ENCODE data around the gene RIN1. TPM values are rescaled to one million over a fixed set of nuclear protein-coding genes. Genes with fewer than 3 reads are reported as not detected.

Gene RIN1
- total and polyA plus RNA-seq, 2 experiments from 2014 or later: 1.9 to 9.4 TPM

- Histone ChIP-seq H3K4me1 (ENCODE audit: low read depth) (peaks cover 4% of the 10 kb centered on the region), H3K4me3 (no peak overlapping the region), H3K27ac (peak overlapping the region; percentile 14), H3K27me3 (no peaks in the 10 kb centered on the region), H3K9me3 (ENCODE audit: low read depth) (no peaks in the 10 kb centered on the region), H3K36me3 (peaks cover 12% of the 10 kb centered on the region)
- TF ChIP-seq CTCF (IDR thresholded peaks at IDR 0.05; ENCODE audit: low read depth, low read length): no peak
- DNase-seq (ENCODE audit: low read depth in 1 of 2, low spot score in 1 of 2): no peak
Observed at GRCh38 chr11:66337103-66337899, 1.1 kb upstream of the RIN1 start.

- no peaks in the 10 kb centered on the region for H3K9me3 ChIP-seq (ENCODE audit: low read depth)
- H3K4me1 ChIP-seq (ENCODE audit: low read depth): peaks cover 10% of the 10 kb centered on the region
- peak overlapping the region; percentile 31 for H3K4me3 ChIP-seq
- no peak overlapping the region for H3K27ac ChIP-seq
- no peaks in the 10 kb centered on the region for H3K27me3 ChIP-seq
- peak; percentile 45 to 77 for DNase-seq (ENCODE audit: low read depth in 1 of 2, low spot score in 1 of 2)
- H3K36me3 ChIP-seq: peaks cover 4% of the 10 kb centered on the region
- TF ChIP-seq CTCF (IDR thresholded peaks at IDR 0.05; ENCODE audit: low read depth, low read length): no peak
Observed at GRCh38 chr11:66335531-66336233, 552 bp downstream of the RIN1 start.

GRCh38 chr11:66334605-66335442 is 1.4 kb downstream of the RIN1 start:
- TF ChIP-seq CTCF (IDR thresholded peaks at IDR 0.05; ENCODE audit: low read depth, low read length): no peak
- no peak overlapping the region for H3K27ac ChIP-seq
- peak in 1 of 2 donors; percentile 32 for DNase-seq (ENCODE audit: low read depth in 1 of 2, low spot score in 1 of 2)
- H3K9me3 ChIP-seq (ENCODE audit: low read depth): no peaks in the 10 kb centered on the region
- H3K4me3 ChIP-seq: no peak overlapping the region
- H3K36me3 ChIP-seq: no peaks in the 10 kb centered on the region
- no peaks in the 10 kb centered on the region for H3K27me3 ChIP-seq
- H3K4me1 ChIP-seq (ENCODE audit: low read depth): peaks cover 10% of the 10 kb centered on the region

- Histone ChIP-seq H3K27ac (no peak overlapping the region), H3K9me3 (ENCODE audit: low read depth) (no peaks in the 10 kb centered on the region), H3K4me3 (no peak overlapping the region), H3K36me3 (no peaks in the 10 kb centered on the region), H3K27me3 (no peaks in the 10 kb centered on the region), H3K4me1 (ENCODE audit: low read depth) (peaks cover 10% of the 10 kb centered on the region)
- no peak for TF ChIP-seq CTCF (IDR thresholded peaks at IDR 0.05; ENCODE audit: low read depth, low read length)
- no peak for DNase-seq (ENCODE audit: low read depth in 1 of 2, low spot score in 1 of 2)
Observed at GRCh38 chr11:66333896-66334604, 2.2 kb downstream of the RIN1 start.
